GM12878 (cell line): ENCODE results near the gene LTB. TPM values are rescaled to one million over a fixed set of nuclear protein-coding genes. Genes with fewer than 3 reads are reported as not detected.

Experiments used
- ATAC-seq: fragments of 200-7000 bp; cut with Tn5 transposase; 3 replicates; pipeline ENCODE4 v1.9.1; 2020; ENCODE audit warnings: mild to moderate bottlenecking, moderate library complexity
- BruUV-seq: library from RNA; stranded (reverse); fragments of 400-500 nt; replicated peaks from 2 replicates; lab custom pipeline; 2021; lab: Mats Ljungman, UMichigan
- CTCF ChIA-PET: fragments of 300-600 bp; sonication (Branson Sonifier 250); formaldehyde crosslinking; extraction: SDS; loops from one replicate; lab custom pipeline; 2021; ENCODE audit warnings: inconsistent platforms; lab: Yijun Ruan, JAX
- POLR2A ChIA-PET: fragments of 350-600 bp; formaldehyde crosslinking; extraction: SDS; loops from one replicate; lab custom pipeline; 2021; ENCODE audit warnings: inconsistent platforms; lab: Charles Lee
- RAD21 ChIA-PET: fragments of 300-600 bp; sonication (Branson Sonifier 250); formaldehyde crosslinking; loops from one replicate; lab custom pipeline; 2023; ENCODE audit warnings: antibody characterized with exemption; ENCODE audit not compliant: unreplicated experiment; lab: Charles Lee
- SMC1A ChIA-PET: fragments of 300-600 bp; sonication (Branson Sonifier 250); formaldehyde crosslinking; loops from one replicate; lab custom pipeline; 2023; ENCODE audit not compliant: unreplicated experiment, uncharacterized antibody; lab: Charles Lee
- DNase-seq: peaks from one replicate; pipeline ENCODE4 v3.0.0-alpha.2; 2011; ENCODE audit warnings: low read depth, low spot score
- FAIRE-seq: peaks from 3 replicates; lab custom pipeline; 2011; peaks lifted over from hg19 to GRCh38; lab: Jason Lieb, UNC
- H2AFZ ChIP-seq: 2 replicates; pipeline ENCODE4 v1.6.0; 2011; ENCODE audit warnings: low read depth, low read length, control low read depth; ENCODE audit not compliant: control insufficient read depth
- H3K27ac ChIP-seq: 2 replicates; pipeline ENCODE4 v1.5.1; 2011; ENCODE audit warnings: control low read depth; ENCODE audit not compliant: control insufficient read depth, insufficient read depth
- H3K27me3 ChIP-seq, 2 experiments: replicated peaks in 1 of 2; 2 replicates each; pipeline versions ENCODE4 v1.6.0 to v1.6.1; 2011; ENCODE audit warnings: low read length in 1 of 2; ENCODE audit not compliant: control insufficient read depth in 2 of 2, insufficient read depth in 2 of 2
- H3K36me3 ChIP-seq, 2 experiments: 2 replicates each; pipeline ENCODE4 v1.5.1; 2011; ENCODE audit warnings: low read length in 1 of 2; ENCODE audit not compliant: control insufficient read depth in 2 of 2, insufficient read depth in 2 of 2
- H3K4me1 ChIP-seq: 2 replicates; pipeline ENCODE4 v1.6.1; 2011; ENCODE audit warnings: mild to moderate bottlenecking, low read length, moderate library complexity, mixed read lengths; ENCODE audit not compliant: control insufficient read depth, insufficient read depth
- H3K4me2 ChIP-seq: 2 replicates; pipeline ENCODE4 v1.6.0; 2011; ENCODE audit warnings: control low read depth; ENCODE audit not compliant: control insufficient read depth, insufficient read depth
- H3K4me3 ChIP-seq: fragments of 200-600 bp; sonication (generic); 2 replicates; pipeline ENCODE4 v1.5.1; 2016
- H3K79me2 ChIP-seq: 2 replicates; pipeline ENCODE4 v1.6.0; 2011; ENCODE audit warnings: low read length; ENCODE audit not compliant: control insufficient read depth, insufficient read depth
- H3K9ac ChIP-seq: 2 replicates; pipeline ENCODE4 v1.8.0; 2011; ENCODE audit warnings: low read length, control low read depth, mixed read lengths; ENCODE audit not compliant: control insufficient read depth, insufficient read depth
- H3K9me3 ChIP-seq: replicated peaks from 3 replicates; pipeline ENCODE4 v1.5.1; 2011; ENCODE audit warnings: mild to moderate bottlenecking, low read length; ENCODE audit not compliant: control insufficient read depth, insufficient read depth
- H4K20me1 ChIP-seq: 2 replicates; pipeline ENCODE4 v1.6.0; 2011; ENCODE audit not compliant: control insufficient read depth, insufficient read depth
- BCL11A ChIP-seq: IDR thresholded peaks from 2 replicates; pipeline ENCODE4 v1.6.1; 2011; ENCODE audit warnings: low read depth, low read length
- CREB1 ChIP-seq: IDR thresholded peaks from 2 replicates; pipeline ENCODE4 v1.6.1; 2012; ENCODE audit warnings: low read depth, mild to moderate bottlenecking, inconsistent platforms
- E2F4 ChIP-seq: IDR thresholded peaks from 2 replicates; pipeline ENCODE4 v1.6.1; 2012; ENCODE audit warnings: low read depth, low read length, improper control_type of control experiment
- MEF2B ChIP-seq: fragments of 450-650 bp; IDR thresholded peaks from 2 replicates; pipeline ENCODE4 v1.6.1; 2018; ENCODE audit warnings: mild to moderate bottlenecking, moderate library complexity; ENCODE audit not compliant: partially characterized antibody, poor library complexity, severe bottlenecking
- MYC ChIP-seq: IDR thresholded peaks from 2 replicates; pipeline ENCODE4 v1.6.1; 2011; ENCODE audit warnings: mild to moderate bottlenecking, low read length, moderate library complexity, inconsistent platforms; ENCODE audit not compliant: insufficient read depth, insufficient replicate concordance, insufficient read length, severe bottlenecking
- NFIC ChIP-seq: IDR thresholded peaks from 2 replicates; pipeline ENCODE4 v1.6.1; 2012; ENCODE audit warnings: low read depth, mild to moderate bottlenecking, inconsistent platforms, low read length, moderate library complexity
- NR2C1 ChIP-seq: fragments of 450-650 bp; IDR thresholded peaks from 2 replicates; pipeline ENCODE4 v1.6.1; 2017; ENCODE audit warnings: antibody characterized with exemption, mild to moderate bottlenecking, moderate library complexity
- NR2C2 ChIP-seq: IDR thresholded peaks from 2 replicates; pipeline ENCODE4 v1.6.1; 2011; ENCODE audit warnings: borderline replicate concordance, low read depth; ENCODE audit not compliant: control insufficient read depth, insufficient read length
- RAD21 ChIP-seq: IDR thresholded peaks from 2 replicates; pipeline ENCODE4 v1.6.1; 2011; ENCODE audit warnings: mild to moderate bottlenecking, low read depth, low read length, moderate library complexity; ENCODE audit not compliant: insufficient read depth
- RFX5 ChIP-seq: IDR thresholded peaks from 2 replicates; pipeline ENCODE4 v1.6.1; 2011; ENCODE audit warnings: low read depth, low read length, improper control_type of control experiment
- RUNX3 ChIP-seq: IDR thresholded peaks from 2 replicates; pipeline ENCODE4 v1.6.1; 2012; ENCODE audit warnings: low read length, inconsistent platforms
- SIX5 ChIP-seq: IDR thresholded peaks from 2 replicates; pipeline ENCODE4 v1.6.1; 2011; ENCODE audit warnings: mild to moderate bottlenecking, low read depth, low read length, moderate library complexity; ENCODE audit not compliant: severe bottlenecking
- SMARCA5 ChIP-seq: fragments of 450-650 bp; IDR thresholded peaks from 2 replicates; pipeline ENCODE4 v1.6.1; 2017; ENCODE audit warnings: mild to moderate bottlenecking
- STAT3 ChIP-seq: IDR thresholded peaks from 2 replicates; pipeline ENCODE4 v1.6.1; 2011; ENCODE audit warnings: low read depth, low read length, improper control_type of control experiment
- TCF12 ChIP-seq: IDR thresholded peaks from 2 replicates; pipeline ENCODE4 v1.6.1; 2011; ENCODE audit warnings: low read depth, mild to moderate bottlenecking, low read length
- ZBTB4 ChIP-seq: fragments of 450-650 bp; formaldehyde crosslinking; IDR thresholded peaks from 2 replicates; pipeline ENCODE4 v1.4.0; 2022; ENCODE audit warnings: mild to moderate bottlenecking, moderate library complexity
- WGBS: methylation state at CpG from one replicate; pipeline ENCODE4 v1.1.6; 2016; ENCODE audit warnings: low lambda C conversion rate; ENCODE audit not compliant: insufficient replicate concordance, insufficient coverage; ENCODE audit errors: missing lambda C conversion rate; 5-methylcytosine and 5-hydroxymethylcytosine counted together
- in situ Hi-C: fragments of 300-500 bp; cut with MboI; formaldehyde crosslinking; loops from 9 replicates; pipeline ENCODE4 v1.14.3; 2018; ENCODE audit warnings: mixed read lengths
- intact Hi-C: fragments of 100-400 bp; cut with micrococcal nuclease; formaldehyde crosslinking; loops from one replicate; pipeline ENCODE4 v1.14.2; 2022; ENCODE audit not compliant: unreplicated experiment
- polyA plus RNA-seq, 11 experiments: library from polyadenylated mRNA; depleted of rRNA in 4 of 11; unstranded in 6 of 11; stranded (reverse) in 5 of 11; fragments of >200 nt; fragmentation: Nextera tagmentation in 4 of 11; fragmentation: Illumina TruSeq in 1 of 11; extraction: Ambion mirVana in 4 of 11; extraction: Trizol in 1 of 11; gene quantifications; 1 replicate in 1 of 11; 2 replicates in 10 of 11; pipeline versions ENCODE4 v1.2.1 to v1.2.3, GENCODE V29; 2011 to 2016; ENCODE audit warnings: inconsistent platforms in 2 of 11, missing spikeins in 2 of 11, low read depth in 1 of 11
- total RNA-seq, 4 experiments: library from RNA; depleted of rRNA in 3 of 4; stranded (reverse); fragments of >200 nt in 3 of 4; fragmentation: Illumina TruSeq in 1 of 4; extraction: Trizol in 1 of 4; gene quantifications; 2 replicates each; pipeline versions ENCODE4 v1.2.1 to v1.2.3, GENCODE V29; 2013 to 2021

The LTB gene
- total and polyA plus RNA-seq, 10 of the 15 experiments (the other 5 are each of a cell fraction or from before 2014, with no cell fraction given): 0.71 to 74.3 (median 20.0) TPM

- Histone ChIP-seq H3K4me3 (no peak overlapping the region), H3K79me2 (peaks cover 16% of the 10 kb centered on the region), H3K4me1 (no peaks in the 10 kb centered on the region; the same call in 1 of the 2 replicates), H3K27me3 (no peaks in the 10 kb centered on the region), H3K9ac (no peak overlapping the region), H3K9me3 (no peaks in the 10 kb centered on the region), H3K4me2 (no peak overlapping the region), H3K36me3 (peaks cover 51 to 66% of the 10 kb centered on the region in 2 experiments), H3K27ac (no peak overlapping the region), H2AFZ (no peak overlapping the region), H4K20me1 (no peaks in the 10 kb centered on the region)
- CTCF ChIA-PET: no interaction called here
- RAD21 ChIA-PET: no interaction called here
- no peak for DNase-seq
- 98% methylated on average over 10 of the region's 19 CpGs for WGBS
- BruUV-seq: no TSS peak
- TF ChIP-seq RAD21 (no peak), NR2C2 (no peak), RUNX3 (no peak), E2F4 (no peak), ZBTB4 (CRISPR knock-in tag) (no peak), MYC (no peak), SMARCA5 (no peak), BCL11A (no peak), CREB1 (no peak), SIX5 (no peak), RFX5 (no peak), MEF2B (no peak), NFIC (no peak), TCF12 (no peak), NR2C1 (no peak), STAT3 (no peak)
- SMC1A ChIA-PET: interaction anchor here (1.3 kb wide), 1 partner anchor 24 kb away, joined by 9 read pairs; the partner anchor contains the start of gene BAG6
- intact Hi-C loops (no loop called here), in situ Hi-C loops (no loop called here)
- FAIRE-seq: no peak
- POLR2A ChIA-PET: interaction anchor here (1.2 to 1.6 kb wide), 3 partner anchors 11 to 33 kb away, joined by 3 to 8 read pairs (median 3); partner anchors contain the start of gene C6orf47
- ATAC-seq: no peak
Measured at GRCh38 chr6:31627690-31628287, 45.6 kb upstream of the LTB start.
